Endothelial cell of umbilical vein (primary cell): ENCODE results near the gene APP. TPM values are rescaled to one million over a fixed set of nuclear protein-coding genes. Genes with fewer than 3 reads are reported as not detected.
A peak's percentile ranks its signal among the peaks of the same experiment; 100 is the strongest.
"Not testable (repeated sequence)": the region's sequence is repeated elsewhere in the genome, so short reads cannot be mapped to it uniquely, and the experiment has no call there.

Source experiments
- BruUV-seq: library from RNA; stranded (reverse); fragments of 400-500 nt; replicated peaks from 2 replicates; lab custom pipeline; 2021; lab: Mats Ljungman, UMichigan
- CTCF ChIA-PET: fragments of 300-600, 350-600 bp; sonication (Branson Sonifier 250); formaldehyde crosslinking; loops from one replicate; lab custom pipeline; 2021; ENCODE audit warnings: antibody characterized with exemption, inconsistent platforms; lab: Charles Lee
- POLR2A ChIA-PET: fragments of 300-600, 350-600 bp; sonication (Branson Sonifier 250); formaldehyde crosslinking; loops from one replicate; lab custom pipeline; 2021; ENCODE audit warnings: antibody characterized with exemption, inconsistent platforms; lab: Charles Lee
- DNase-seq: peaks from one replicate; pipeline ENCODE4 v3.0.0-alpha.2; 2011; ENCODE audit warnings: low read depth, low spot score
- FAIRE-seq: peaks from 2 replicates; lab custom pipeline; 2011; peaks lifted over from hg19 to GRCh38; lab: Jason Lieb, UNC
- H2AFZ ChIP-seq: 2 replicates; pipeline ENCODE4 v1.6.0; 2012; ENCODE audit warnings: low read depth, low read length, control low read depth, inconsistent platforms
- H3K27ac ChIP-seq: 2 replicates; pipeline ENCODE4 v1.5.1; 2011; ENCODE audit warnings: low read depth, mild to moderate bottlenecking, control low read depth, low read length, moderate library complexity; ENCODE audit not compliant: insufficient read depth
- H3K27me3 ChIP-seq, 2 experiments: 2 replicates each; pipeline versions ENCODE4 v1.6.0 to v1.6.1; 2011; ENCODE audit warnings: low read length in 2 of 2, mixed read lengths in 1 of 2; ENCODE audit not compliant: control insufficient read depth in 2 of 2, insufficient read depth in 2 of 2
- H3K36me3 ChIP-seq, 2 experiments: 2 replicates in 1 of 2; 3 replicates in 1 of 2; pipeline ENCODE4 v1.5.1; 2011; ENCODE audit warnings: low read length in 2 of 2, mild to moderate bottlenecking in 1 of 2, moderate library complexity in 1 of 2; ENCODE audit not compliant: control insufficient read depth in 2 of 2, insufficient read depth in 2 of 2; ENCODE audit errors: extremely low read depth in 1 of 2
- H3K4me1 ChIP-seq: 3 replicates; pipeline ENCODE4 v1.5.1; 2011; ENCODE audit warnings: mild to moderate bottlenecking, low read length; ENCODE audit not compliant: control insufficient read depth, insufficient read depth; ENCODE audit errors: extremely low read depth
- H3K4me2 ChIP-seq: 2 replicates; pipeline ENCODE4 v1.6.1; 2011; ENCODE audit warnings: low read length, control low read depth, mixed read lengths; ENCODE audit not compliant: insufficient read depth
- H3K4me3 ChIP-seq, 3 experiments: fragments of 200-600 bp in 1 of 3; sonication (generic), shearing (Covaris generic) in 1 of 3; replicated peaks in 1 of 3; 2 replicates each; pipeline ENCODE4 v1.5.1; 2011 to 2016; ENCODE audit warnings: control low read depth in 3 of 3, low read length in 3 of 3, mild to moderate bottlenecking in 2 of 3, inconsistent platforms in 1 of 3, low read depth in 1 of 3, moderate library complexity in 1 of 3; ENCODE audit not compliant: insufficient read depth in 1 of 3
- H3K79me2 ChIP-seq: 2 replicates; pipeline ENCODE4 v1.6.0; 2012; ENCODE audit warnings: low read length, inconsistent platforms; ENCODE audit not compliant: control insufficient read depth, insufficient read depth
- H3K9ac ChIP-seq: replicated peaks from 2 replicates; pipeline ENCODE3; 2011; ENCODE audit warnings: low read length, control low read depth; ENCODE audit not compliant: insufficient read depth; ENCODE audit errors: extremely low read depth
- H3K9me1 ChIP-seq: replicated peaks from 3 replicates; pipeline ENCODE4 v1.6.0; 2011; ENCODE audit warnings: mild to moderate bottlenecking, low read length; ENCODE audit not compliant: control insufficient read depth, insufficient read depth; ENCODE audit errors: extremely low read depth
- H3K9me3 ChIP-seq: replicated peaks from 2 replicates; pipeline ENCODE4 v1.5.1; 2012; ENCODE audit warnings: low read length, inconsistent platforms; ENCODE audit not compliant: control insufficient read depth, insufficient read depth
- H4K20me1 ChIP-seq: replicated peaks from 2 replicates; pipeline ENCODE3; 2011; ENCODE audit warnings: mild to moderate bottlenecking, low read length; ENCODE audit not compliant: control insufficient read depth, insufficient read depth; ENCODE audit errors: extremely low read depth
- EZH2 ChIP-seq: IDR thresholded peaks from 2 replicates; pipeline ENCODE4 v1.6.1; 2012; ENCODE audit warnings: borderline replicate concordance, low read depth, mild to moderate bottlenecking, moderate library complexity, low read length, inconsistent platforms; ENCODE audit not compliant: severe bottlenecking
- FOS ChIP-seq: IDR thresholded peaks from 2 replicates; pipeline ENCODE4 v1.6.1; 2011; ENCODE audit warnings: mild to moderate bottlenecking, low read length, moderate library complexity, borderline replicate concordance; ENCODE audit not compliant: insufficient read depth
- GATA2 ChIP-seq: IDR thresholded peaks from 2 replicates; pipeline ENCODE4 v1.7.0; 2011; ENCODE audit warnings: low read depth, mild to moderate bottlenecking, moderate library complexity, mixed read lengths, low read length; ENCODE audit not compliant: insufficient read length, insufficient read depth
- JUN ChIP-seq: IDR thresholded peaks from 2 replicates; pipeline ENCODE4 v1.6.1; 2011; ENCODE audit warnings: borderline replicate concordance, low read depth; ENCODE audit not compliant: insufficient read length, insufficient read depth
- MYC ChIP-seq: IDR thresholded peaks from one replicate; pipeline ENCODE4 v1.6.1; 2011; ENCODE audit warnings: mild to moderate bottlenecking, low read depth, low read length
- POLR2A ChIP-seq: IDR thresholded peaks from 2 replicates; pipeline ENCODE4 v1.6.1; 2012; ENCODE audit warnings: low read depth, mild to moderate bottlenecking, control low read depth, low read length
- POLR2AphosphoS5 ChIP-seq: IDR thresholded peaks from 2 replicates; pipeline ENCODE4 v1.6.1; 2012; ENCODE audit warnings: low read depth, mild to moderate bottlenecking, control low read depth, low read length, moderate library complexity; ENCODE audit not compliant: insufficient read depth
- dilution Hi-C: fragments of 300-500 bp; cut with MboI; formaldehyde crosslinking; loops from one replicate; pipeline ENCODE4 v1.15.0; 2019; ENCODE audit warnings: low sequenced_read_pairs; ENCODE audit not compliant: extremely low pct_ligation_motif_present
- intact Hi-C: fragments of 100-400 bp; cut with micrococcal nuclease; formaldehyde crosslinking; loops from one replicate; pipeline ENCODE4 v1.10.0; 2022
- polyA plus RNA-seq, 4 experiments: library from polyadenylated mRNA; depleted of rRNA in 3 of 4; stranded (reverse) in 3 of 4; unstranded in 1 of 4; fragments of >200 nt; gene quantifications; 2 replicates each; pipeline versions ENCODE4 v1.2.1 to v1.2.3, GENCODE V29; 2011 to 2012; ENCODE audit warnings: missing spikeins in 1 of 4
- total RNA-seq: library from RNA; stranded (reverse); gene quantifications from 2 replicates; pipeline ENCODE4 v1.2.3, GENCODE V29; 2021
- TF ChIP-seq, protein P1 (sequence below), 2 donors: IDR thresholded peaks; 1 replicate in 1 of 2; 2 replicates in 1 of 2; pipeline ENCODE4 v1.5.1; 2011; ENCODE audit warnings: low read length in 2 of 2, mild to moderate bottlenecking in 2 of 2, moderate library complexity in 2 of 2, control low read depth in 1 of 2, inconsistent platforms in 1 of 2, low read depth in 1 of 2; ENCODE audit not compliant: insufficient read depth in 1 of 2; ENCODE audit errors: extremely low read depth in 1 of 2
- TF ChIP-seq, protein P2 (sequence below): IDR thresholded peaks from 2 replicates; pipeline ENCODE4 v1.6.1; 2011; ENCODE audit not compliant: insufficient read depth, insufficient read length

The APP gene
- total and polyA plus RNA-seq, 2 donors (not counting 3 experiments of a cell fraction or from before 2014, with no cell fraction given): 914 to 928 TPM

DNA sequence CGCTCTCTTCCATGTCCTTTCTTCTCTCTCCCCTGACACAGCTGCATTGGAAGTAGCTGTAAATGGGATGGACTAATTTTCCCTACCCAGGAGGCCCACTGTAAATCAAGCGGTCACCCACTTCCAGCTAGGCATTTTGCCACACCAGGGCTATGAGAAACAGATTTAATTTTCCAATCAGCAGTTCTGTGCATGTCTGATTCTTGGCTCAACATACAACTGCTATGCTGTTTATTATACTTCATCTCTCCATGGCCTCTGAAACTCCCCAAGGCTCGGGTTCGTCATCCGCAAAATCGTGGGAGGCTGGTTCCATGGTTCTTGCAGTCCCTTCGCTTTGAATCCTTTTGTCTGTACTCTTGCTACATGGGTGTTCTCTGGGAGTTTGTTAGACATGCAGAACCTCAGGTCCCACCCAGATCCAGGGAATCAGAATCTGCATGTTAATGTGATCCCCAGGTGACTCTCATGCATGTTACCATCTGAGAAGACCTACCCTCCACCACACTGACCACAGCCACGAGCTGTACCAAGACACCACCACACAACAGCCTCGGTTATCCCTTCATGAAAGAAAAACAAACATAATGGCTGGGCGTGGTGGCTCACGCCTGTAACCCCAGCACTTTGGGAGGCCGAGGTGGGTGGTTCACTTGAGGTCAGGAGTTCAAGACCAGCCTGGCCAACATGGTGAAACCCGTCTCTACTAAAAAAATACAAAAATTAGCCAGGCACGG is 245.3 kb downstream of the APP start:
- Histone ChIP-seq H3K9me3 (no peaks in the 10 kb centered on the region), H3K4me2 (no peak overlapping the region), H3K27me3 (no peaks in the 10 kb centered on the region), H3K4me3 (no peak overlapping the region), H4K20me1 (no peaks in the 10 kb centered on the region), H2AFZ (no peak overlapping the region), H3K79me2 (peaks cover 22% of the 10 kb centered on the region), H3K4me1 (peaks cover 39% of the 10 kb centered on the region), H3K9ac (peak overlapping the region; percentile 16), H3K27ac (peak overlapping the region; percentile 97), H3K36me3 (no peaks in the 10 kb centered on the region), H3K9me1 (no peaks in the 10 kb centered on the region)
- FAIRE-seq (peak; percentile 31), DNase-seq (no peak)
- BruUV-seq: TSS peak; percentile 20
- TF ChIP-seq POLR2AphosphoS5: no peak
- no peak for TF ChIP-seq FOS
- TF ChIP-seq EZH2: no peak
- TF ChIP-seq, protein P1, sequence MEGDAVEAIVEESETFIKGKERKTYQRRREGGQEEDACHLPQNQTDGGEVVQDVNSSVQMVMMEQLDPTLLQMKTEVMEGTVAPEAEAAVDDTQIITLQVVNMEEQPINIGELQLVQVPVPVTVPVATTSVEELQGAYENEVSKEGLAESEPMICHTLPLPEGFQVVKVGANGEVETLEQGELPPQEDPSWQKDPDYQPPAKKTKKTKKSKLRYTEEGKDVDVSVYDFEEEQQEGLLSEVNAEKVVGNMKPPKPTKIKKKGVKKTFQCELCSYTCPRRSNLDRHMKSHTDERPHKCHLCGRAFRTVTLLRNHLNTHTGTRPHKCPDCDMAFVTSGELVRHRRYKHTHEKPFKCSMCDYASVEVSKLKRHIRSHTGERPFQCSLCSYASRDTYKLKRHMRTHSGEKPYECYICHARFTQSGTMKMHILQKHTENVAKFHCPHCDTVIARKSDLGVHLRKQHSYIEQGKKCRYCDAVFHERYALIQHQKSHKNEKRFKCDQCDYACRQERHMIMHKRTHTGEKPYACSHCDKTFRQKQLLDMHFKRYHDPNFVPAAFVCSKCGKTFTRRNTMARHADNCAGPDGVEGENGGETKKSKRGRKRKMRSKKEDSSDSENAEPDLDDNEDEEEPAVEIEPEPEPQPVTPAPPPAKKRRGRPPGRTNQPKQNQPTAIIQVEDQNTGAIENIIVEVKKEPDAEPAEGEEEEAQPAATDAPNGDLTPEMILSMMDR (IDR thresholded peaks at IDR 0.05; ENCODE audit: extremely low read depth in 1 of 2, insufficient read depth in 1 of 2, low read depth in 1 of 2, low read length in 2 of 2): no peak
- no peak for TF ChIP-seq MYC
- no peak for TF ChIP-seq JUN
- TF ChIP-seq, protein P2, sequence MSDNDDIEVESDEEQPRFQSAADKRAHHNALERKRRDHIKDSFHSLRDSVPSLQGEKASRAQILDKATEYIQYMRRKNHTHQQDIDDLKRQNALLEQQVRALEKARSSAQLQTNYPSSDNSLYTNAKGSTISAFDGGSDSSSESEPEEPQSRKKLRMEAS: no peak
- TF ChIP-seq POLR2A: no peak
- no peak for TF ChIP-seq GATA2
- ChIA-PET POLR2A (interaction anchor here (0.6 to 1.0 kb wide), 4 partner anchors 9 to 53 kb away, joined by 3 to 5 read pairs (median 4); no protein-coding TSS in a partner anchor), CTCF (interaction anchor here (1.4 to 2.6 kb wide), 3 partner anchors 11 to 29 kb away, joined by 3 to 11 read pairs (median 6); no protein-coding TSS in a partner anchor)
- dilution Hi-C loops (no loop called here), intact Hi-C loops (loop anchor here (5.0 kb wide), 1 partner anchor 57 kb away; no protein-coding TSS in a partner anchor)

DNA sequence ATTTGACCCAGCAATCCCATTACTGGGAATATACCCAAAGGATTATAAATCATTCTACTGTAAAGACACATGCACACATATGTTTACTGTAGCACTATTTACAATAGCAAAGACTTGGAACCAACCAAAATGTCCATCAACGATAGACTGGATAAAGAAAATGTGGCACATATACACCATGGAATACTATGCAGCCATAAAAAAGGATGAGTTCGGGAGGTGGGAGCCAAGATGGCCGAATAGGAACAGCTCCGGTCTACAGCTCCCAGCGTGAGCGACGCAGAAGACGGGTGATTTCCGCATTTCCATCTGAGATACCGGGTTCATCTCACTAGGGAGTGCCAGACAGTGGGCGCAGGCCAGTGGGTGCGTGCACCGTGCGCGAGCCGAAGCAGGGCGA is 252.4 kb downstream of the APP start:
- CTCF ChIA-PET: interaction anchor here (1.4 kb wide), 1 partner anchor 24 kb away, joined by 3 read pairs; no protein-coding TSS in a partner anchor
- H4K20me1 ChIP-seq, H3K4me2 ChIP-seq, POLR2A ChIA-PET, H3K9me3 ChIP-seq, H2AFZ ChIP-seq, H3K27me3 ChIP-seq, FAIRE-seq, H3K4me1 ChIP-seq, H3K27ac ChIP-seq, H3K36me3 ChIP-seq, dilution Hi-C loops, H3K9ac ChIP-seq, DNase-seq, H3K9me1 ChIP-seq, H3K4me3 ChIP-seq, BruUV-seq, intact Hi-C loops: not testable (repeated sequence)
- H3K79me2 ChIP-seq: peaks cover 32% of the 10 kb centered on the region
